Measurements from ENCODE around the gene MBD6.

DNA sequence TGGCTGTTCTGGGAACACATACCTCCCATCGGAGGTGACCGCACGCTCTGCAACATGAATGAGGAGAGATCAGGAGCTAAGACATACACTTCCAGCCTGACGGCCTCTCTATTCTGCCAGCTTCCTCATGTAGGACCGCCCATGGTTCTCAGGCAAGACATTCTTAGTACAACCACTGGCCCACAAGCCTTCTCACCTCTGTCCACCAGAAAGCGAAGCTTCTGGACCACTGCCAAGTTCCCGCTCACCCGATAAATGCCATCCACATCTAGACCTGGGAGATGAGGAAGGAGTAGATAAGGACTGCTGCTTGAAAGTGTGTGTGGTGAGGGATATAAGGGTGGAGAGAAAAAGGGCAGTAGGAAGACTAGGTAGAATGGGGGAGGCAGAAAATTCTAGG lies 48.2 kb upstream of the MBD6 start:
- no peak for TF ChIP-seq POLR2A (IDR thresholded peaks at IDR 0.05; ENCODE audit: low read length)
- no peak for TF ChIP-seq GATA1 (IDR thresholded peaks at IDR 0.05; ENCODE audit: low read depth, low read length)
